Activated gamma-delta T cell (primary cell): ENCODE results near the gene ANP32B.
"Not testable (repeated sequence)": the region's sequence is repeated elsewhere in the genome, so short reads cannot be mapped to it uniquely, and the experiment has no call there.

ENCODE experiments used
- DNase-seq: peaks from one replicate; lab custom pipeline; 2025; lab: John Stamatoyannopoulos, UW

Gene ANP32B

GRCh38 chr9:97963232-97963631, 19.9 kb upstream of the ANP32B start:
- DNase-seq: no peak

GRCh38 chr9:97964901-97965300, 18.2 kb upstream of the ANP32B start:
- no peak for DNase-seq

GRCh38 chr9:97966493-97966892, 16.6 kb upstream of the ANP32B start:
- DNase-seq: no peak

GRCh38 chr9:97969014-97969413, 14.1 kb upstream of the ANP32B start:
- no peak for DNase-seq

- no peak for DNase-seq
Measured at GRCh38 chr9:97970165-97970564, 13.0 kb upstream of the ANP32B start.

- no peak for DNase-seq
Measured at GRCh38 chr9:97972753-97973152, 10.4 kb upstream of the ANP32B start.

- DNase-seq: no peak
Measured at GRCh38 chr9:97975376-97975775, 7.8 kb upstream of the ANP32B start.

- not testable (repeated sequence) for DNase-seq
Measured at GRCh38 chr9:97976633-97977032, 6.5 kb upstream of the ANP32B start.

GRCh38 chr9:97978371-97979130, 4.6 kb upstream of the ANP32B start:
- DNase-seq: no peak

GRCh38 chr9:97979788-97980478, 3.2 kb upstream of the ANP32B start:
- no peak for DNase-seq

- DNase-seq: no peak
Measured at GRCh38 chr9:97980479-97980803, 2.7 kb upstream of the ANP32B start.

GRCh38 chr9:97980918-97981845, 2.0 kb upstream of the ANP32B start:
- DNase-seq: no peak

GRCh38 chr9:97981846-97982682, 1.1 kb upstream of the ANP32B start:
- DNase-seq: no peak

- peak; percentile 51 for DNase-seq
Measured at GRCh38 chr9:97983589-97984187, 547 bp downstream of the ANP32B start.

GRCh38 chr9:97984188-97985057, 1.3 kb downstream of the ANP32B start:
- DNase-seq: peak; percentile 73

- DNase-seq: no peak
Measured at GRCh38 chr9:97985058-97985861, 2.1 kb downstream of the ANP32B start.

- no peak for DNase-seq
Measured at GRCh38 chr9:97987487-97987886, 4.3 kb downstream of the ANP32B start.

- DNase-seq: no peak
Measured at GRCh38 chr9:97990259-97990658, 7.1 kb downstream of the ANP32B start.

- DNase-seq: no peak
Measured at GRCh38 chr9:97991818-97992217, 8.7 kb downstream of the ANP32B start.
